Kidney epithelial cell (primary cell): ENCODE results near the gene ZNF18. TPM values are rescaled to one million over a fixed set of nuclear protein-coding genes. Genes with fewer than 3 reads are reported as not detected.
"Not testable (repeated sequence)": the region's sequence is repeated elsewhere in the genome, so short reads cannot be mapped to it uniquely, and the experiment has no call there.

Source experiments
- DNase-seq: peaks from one replicate; pipeline ENCODE4 v3.0.0-alpha.2; 2010; ENCODE audit warnings: low read depth
- H3K27me3 ChIP-seq: 2 replicates; pipeline ENCODE4 v1.6.0; 2011; ENCODE audit warnings: low read length; ENCODE audit not compliant: control insufficient read depth, insufficient read depth
- H3K36me3 ChIP-seq: 2 replicates; pipeline ENCODE4 v1.5.1; 2011; ENCODE audit warnings: low read length; ENCODE audit not compliant: control insufficient read depth, insufficient read depth
- H3K4me3 ChIP-seq: 2 replicates; pipeline ENCODE4 v1.5.1; 2011; ENCODE audit warnings: low read depth, mild to moderate bottlenecking, control low read depth, low read length
- CTCF ChIP-seq: IDR thresholded peaks from 2 replicates; pipeline ENCODE4 v1.5.1; 2011; ENCODE audit warnings: mild to moderate bottlenecking, moderate library complexity, low read length, control low read depth, inconsistent platforms; ENCODE audit not compliant: insufficient read depth, poor library complexity, severe bottlenecking
- total RNA-seq: library from RNA; depleted of rRNA; stranded (reverse); fragments of >200 nt; gene quantifications from 2 replicates; pipeline ENCODE4 v1.2.3, GENCODE V29; 2015

The ZNF18 gene
- total RNA-seq, 1 donor from 2014 or later, result 7.5 TPM

GRCh38 chr17:11943759-11944347 lies 53.4 kb downstream of the ZNF18 start:
- no peak overlapping the region for H3K4me3 ChIP-seq
- no peak for TF ChIP-seq CTCF
- no peaks in the 10 kb centered on the region for H3K27me3 ChIP-seq
- H3K36me3 ChIP-seq, result no peaks in the 10 kb centered on the region
- no peak for DNase-seq

GRCh38 chr17:11943086-11943485 lies 54.2 kb downstream of the ZNF18 start:
- not testable (repeated sequence) for H3K4me3 ChIP-seq, H3K27me3 ChIP-seq, DNase-seq, H3K36me3 ChIP-seq

GRCh38 chr17:11940904-11941303 lies 56.4 kb downstream of the ZNF18 start:
- H3K4me3 ChIP-seq, result no peak overlapping the region
- TF ChIP-seq CTCF, result no peak
- H3K27me3 ChIP-seq, result no peaks in the 10 kb centered on the region
- H3K36me3 ChIP-seq, result no peaks in the 10 kb centered on the region
- no peak for DNase-seq

- TF ChIP-seq CTCF, result peak; percentile 85
- Histone ChIP-seq H3K4me3 (no peak overlapping the region), H3K27me3 (no peaks in the 10 kb centered on the region), H3K36me3 (no peaks in the 10 kb centered on the region)
- DNase-seq, result no peak
These were observed 61.4 kb downstream of the ZNF18 start for GRCh38 chr17:11935734-11936406.

- no peak overlapping the region for H3K4me3 ChIP-seq
- no peaks in the 10 kb centered on the region for H3K27me3 ChIP-seq
- TF ChIP-seq CTCF, result no peak
- DNase-seq, result no peak
- H3K36me3 ChIP-seq, result no peaks in the 10 kb centered on the region
These were observed 64.9 kb downstream of the ZNF18 start for GRCh38 chr17:11932337-11932898.

GRCh38 chr17:11928436-11928835 lies 68.8 kb downstream of the ZNF18 start:
- Histone ChIP-seq H3K4me3 (no peak overlapping the region), H3K36me3 (no peaks in the 10 kb centered on the region), H3K27me3 (no peaks in the 10 kb centered on the region)
- no peak for DNase-seq
- no peak for TF ChIP-seq CTCF

Other genes with a start within 250 kb of the ZNF18 start
- 21.6 and 26.7 TPM in 2 replicates for gene MAP2K4, start 23.4 kb upstream of the ZNF18 start, total RNA-seq